Measurements from ENCODE around the gene PVALB. TPM values are rescaled to one million over a fixed set of nuclear protein-coding genes. Genes with fewer than 3 reads are reported as not detected.
A peak's percentile ranks its signal among the peaks of the same experiment; 100 is the strongest.

The PVALB gene
- total RNA-seq, 1 donor = not detected

GRCh38 chr22:36767035-36767775 is 49.6 kb downstream of the PVALB start:
- Histone ChIP-seq H2AFZ (ENCODE audit: low read length) (no peak overlapping the region), H3K4me3 (ENCODE audit: insufficient read depth, low read length) (no peak overlapping the region), H3K79me2 (ENCODE audit: insufficient read depth, low read length) (no peaks in the 10 kb centered on the region), H3K36me3 (ENCODE audit: insufficient read depth, low read length) (peaks cover 13% of the 10 kb centered on the region), H3K27me3 (ENCODE audit: insufficient read depth, low read length) (no peaks in the 10 kb centered on the region), H3K4me1 (ENCODE audit: insufficient read depth, low read length) (peaks cover 3% of the 10 kb centered on the region), H3K27ac (ENCODE audit: low read depth, low read length) (no peak overlapping the region), H4K20me1 (ENCODE audit: insufficient read depth, low read length) (peaks cover 2% of the 10 kb centered on the region), H3K9me3 (ENCODE audit: low read depth, low read length) (no peaks in the 10 kb centered on the region), H3K4me2 (ENCODE audit: insufficient read depth, low read length) (no peak overlapping the region)
- TF ChIP-seq CTCF (IDR thresholded peaks at IDR 0.05; ENCODE audit: extremely low read depth, low read depth, low read length) = no peak
- DNase-seq (ENCODE audit: insufficient read length, low spot score, missing footprints) = no peak

GRCh38 chr22:36765943-36766450 is 50.8 kb downstream of the PVALB start:
- no peaks in the 10 kb centered on the region for H3K9me3 ChIP-seq (ENCODE audit: low read depth, low read length)
- peak; percentile 86 for DNase-seq (ENCODE audit: insufficient read length, low spot score, missing footprints)
- peaks cover 13% of the 10 kb centered on the region for H3K36me3 ChIP-seq (ENCODE audit: insufficient read depth, low read length)
- no peak overlapping the region for H3K4me2 ChIP-seq (ENCODE audit: insufficient read depth, low read length)
- peaks cover 3% of the 10 kb centered on the region for H3K4me1 ChIP-seq (ENCODE audit: insufficient read depth, low read length)
- TF ChIP-seq CTCF (IDR thresholded peaks at IDR 0.05; ENCODE audit: extremely low read depth, low read depth, low read length) = no peak
- no peaks in the 10 kb centered on the region for H3K79me2 ChIP-seq (ENCODE audit: insufficient read depth, low read length)
- H2AFZ ChIP-seq (ENCODE audit: low read length) = no peak overlapping the region
- no peak overlapping the region for H3K4me3 ChIP-seq (ENCODE audit: insufficient read depth, low read length)
- no peaks in the 10 kb centered on the region for H3K27me3 ChIP-seq (ENCODE audit: insufficient read depth, low read length)
- peaks cover 2% of the 10 kb centered on the region for H4K20me1 ChIP-seq (ENCODE audit: insufficient read depth, low read length)
- H3K27ac ChIP-seq (ENCODE audit: low read depth, low read length) = no peak overlapping the region

GRCh38 chr22:36765131-36765942 is 51.5 kb downstream of the PVALB start:
- H3K4me1 ChIP-seq (ENCODE audit: insufficient read depth, low read length) = peaks cover 3% of the 10 kb centered on the region

More at GRCh38 chr22:36765131-36765942, 51.5 kb downstream of the PVALB start:
- Histone ChIP-seq H3K27ac (ENCODE audit: low read depth, low read length) (no peak overlapping the region), H3K4me3 (ENCODE audit: insufficient read depth, low read length) (no peak overlapping the region), H3K9me3 (ENCODE audit: low read depth, low read length) (no peaks in the 10 kb centered on the region), H4K20me1 (ENCODE audit: insufficient read depth, low read length) (peaks cover 2% of the 10 kb centered on the region), H3K4me2 (ENCODE audit: insufficient read depth, low read length) (no peak overlapping the region), H3K36me3 (ENCODE audit: insufficient read depth, low read length) (peaks cover 13% of the 10 kb centered on the region), H3K27me3 (ENCODE audit: insufficient read depth, low read length) (no peaks in the 10 kb centered on the region), H2AFZ (ENCODE audit: low read length) (no peak overlapping the region), H3K79me2 (ENCODE audit: insufficient read depth, low read length) (no peaks in the 10 kb centered on the region)
- no peak for TF ChIP-seq CTCF (IDR thresholded peaks at IDR 0.05; ENCODE audit: extremely low read depth, low read depth, low read length)
- no peak for DNase-seq (ENCODE audit: insufficient read length, low spot score, missing footprints)

All from osteoblast (primary cell).